ENCODE measurements around the gene IFIT1B. TPM values are rescaled to one million over a fixed set of nuclear protein-coding genes. Genes with fewer than 3 reads are reported as not detected.

IFIT1B gene
- total and polyA plus RNA-seq, 8 donors, result 0.92 TPM; not detected in 7

Other genes with a start within 250 kb of the IFIT1B start
- 10 to 100 TPM in 1 of 5 donors, 1 to 10 TPM in 2, not detected in 2; 1.7 to 26.3 (median 5.7) TPM for gene CH25H, start 170.7 kb upstream of the IFIT1B start, total RNA-seq
- 1 to 10 TPM; 2.7 to 9.8 (median 5.0) TPM for gene CH25H, start 170.7 kb upstream of the IFIT1B start, polyA plus RNA-seq
- gene LIPA, start 126.3 kb upstream of the IFIT1B start, total RNA-seq, result 10 to 100 TPM in 4 of 5 donors, 1 to 10 TPM in 1; 1.8 to 65.9 (median 13.4) TPM
- gene LIPA, start 126.3 kb upstream of the IFIT1B start, polyA plus RNA-seq, result 10 to 100 TPM; 12.2 to 22.8 (median 12.6) TPM
- 1 to 10 TPM in 2 of 5 donors, under 1 TPM in 2, not detected in 1; 0.45 to 5.0 (median 0.94) TPM for gene IFIT2, start 76.0 kb upstream of the IFIT1B start, total RNA-seq
- 1 to 10 TPM; 1.6 to 3.1 (median 2.3) TPM for gene IFIT2, start 76.0 kb upstream of the IFIT1B start, polyA plus RNA-seq
- 10 to 100 TPM in 1 of 5 donors, 1 to 10 TPM in 4; 1.3 to 11.4 (median 2.6) TPM for gene IFIT3, start 50.1 kb upstream of the IFIT1B start, total RNA-seq
- 10 to 100 TPM in 1 of 3 donors, 1 to 10 TPM in 2; 6.3 to 11.3 (median 7.9) TPM for gene IFIT3, start 50.1 kb upstream of the IFIT1B start, polyA plus RNA-seq
- 10 to 100 TPM in 1 of 5 donors, 1 to 10 TPM in 3, under 1 TPM in 1; 0.29 to 12.1 (median 2.3) TPM for gene IFIT1, start 14.6 kb downstream of the IFIT1B start, total RNA-seq
- gene IFIT1, start 14.6 kb downstream of the IFIT1B start, polyA plus RNA-seq, result 1 to 10 TPM; 3.5 to 6.4 (median 5.0) TPM
- gene IFIT5, start 36.5 kb downstream of the IFIT1B start, total RNA-seq, result 10 to 100 TPM in 3 of 5 donors, 1 to 10 TPM in 1, under 1 TPM in 1; 0.58 to 22.6 (median 11.7) TPM
- 1 to 10 TPM; 5.1 to 8.9 (median 7.0) TPM for gene IFIT5, start 36.5 kb downstream of the IFIT1B start, polyA plus RNA-seq
- gene SLC16A12, start 157.5 kb downstream of the IFIT1B start, total RNA-seq, result 1 to 10 TPM in 3 of 5 donors, not detected in 2; 1.4 to 9.7 (median 3.1) TPM
- gene SLC16A12, start 157.5 kb downstream of the IFIT1B start, polyA plus RNA-seq, result under 1 TPM; 0.06 to 0.18 (median 0.15) TPM